Stimulated activated CD8-positive, alpha-beta memory T cell treated with anti-CD3 and anti-CD28 coated beads, Interleukin-15, amount 100 ng/mL, for 48 hours (primary cell): ENCODE measurements around the gene C6orf120.
A peak's percentile ranks its signal among the peaks of the same experiment; 100 is the strongest.

ENCODE experiments used
- DNase-seq, 2 donors: peaks; one replicate each; pipeline ENCODE4 v3.0.0-alpha.2; 2020; ENCODE audit warnings: low read depth in 2 of 2

The C6orf120 gene

GRCh38 chr6:169684056-169684455, 17.9 kb upstream of the C6orf120 start:
- no peak for DNase-seq

- DNase-seq = no peak
Observed at GRCh38 chr6:169685860-169686259, 16.1 kb upstream of the C6orf120 start.

- DNase-seq = no peak
Observed at GRCh38 chr6:169689287-169689686, 12.6 kb upstream of the C6orf120 start.

GRCh38 chr6:169691260-169691659, 10.7 kb upstream of the C6orf120 start:
- no peak for DNase-seq

DNA sequence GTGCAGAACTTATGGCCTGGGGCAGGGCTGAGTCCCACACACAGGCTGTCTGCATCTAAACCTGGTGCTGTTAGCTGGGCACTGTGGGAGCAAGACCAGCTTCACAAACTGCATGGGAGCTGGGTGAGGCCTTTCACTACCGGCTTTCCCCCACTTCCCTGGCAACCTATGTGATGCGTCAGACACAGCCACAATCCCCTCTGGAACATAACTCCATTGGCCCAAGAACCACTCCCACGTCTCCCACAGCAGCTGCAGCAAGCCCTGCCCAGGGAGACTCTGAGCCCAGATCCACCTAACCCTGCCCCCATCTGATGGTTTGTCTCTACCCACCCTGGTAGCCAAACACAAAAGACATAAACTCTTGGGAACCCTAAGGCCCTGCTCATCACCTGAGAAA, 9.4 kb upstream of the C6orf120 start:
- DNase-seq = no peak

GRCh38 chr6:169695131-169695530, 6.8 kb upstream of the C6orf120 start:
- DNase-seq = no peak

DNA sequence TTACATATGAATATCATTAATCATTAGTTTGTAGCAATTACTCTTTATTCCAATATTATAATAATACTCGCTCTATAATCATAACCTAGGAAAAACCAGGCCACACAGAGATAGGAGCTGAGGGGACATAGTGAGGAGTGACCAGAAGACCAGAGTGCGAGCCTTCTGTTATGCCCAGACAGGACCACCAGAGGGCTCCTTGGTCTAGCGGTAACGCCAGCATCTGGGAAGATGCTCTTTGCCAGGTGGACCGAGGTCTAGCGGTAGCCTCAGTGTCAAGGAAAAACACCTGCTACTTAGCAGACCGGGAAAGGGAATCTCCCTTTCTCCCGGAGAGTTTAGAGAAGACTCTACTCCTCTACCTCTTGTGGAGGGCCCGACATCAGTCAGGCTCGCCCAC, 4.8 kb upstream of the C6orf120 start:
- peak in 1 of 2 donors; percentile 7 for DNase-seq

DNA sequence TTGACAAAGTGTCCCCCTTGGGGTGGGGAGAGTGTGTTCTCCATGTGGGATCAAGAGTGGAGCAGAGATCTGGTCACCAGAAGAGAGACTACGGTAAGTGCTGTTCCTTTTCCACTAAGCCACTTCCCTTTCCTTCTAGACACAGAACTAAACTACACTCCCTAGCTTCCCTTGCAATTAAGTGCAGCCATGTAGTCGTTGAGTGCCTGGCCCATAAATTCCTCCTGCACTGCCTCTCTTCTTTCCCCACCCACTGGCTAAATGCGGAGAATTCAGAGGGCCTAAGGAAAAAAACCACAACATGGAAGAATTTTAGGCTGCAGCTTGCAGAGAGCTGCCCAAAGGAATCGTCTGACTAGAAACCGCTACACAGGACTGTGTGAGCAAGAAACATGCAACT, 1.6 kb upstream of the C6orf120 start:
- DNase-seq = no peak

DNA sequence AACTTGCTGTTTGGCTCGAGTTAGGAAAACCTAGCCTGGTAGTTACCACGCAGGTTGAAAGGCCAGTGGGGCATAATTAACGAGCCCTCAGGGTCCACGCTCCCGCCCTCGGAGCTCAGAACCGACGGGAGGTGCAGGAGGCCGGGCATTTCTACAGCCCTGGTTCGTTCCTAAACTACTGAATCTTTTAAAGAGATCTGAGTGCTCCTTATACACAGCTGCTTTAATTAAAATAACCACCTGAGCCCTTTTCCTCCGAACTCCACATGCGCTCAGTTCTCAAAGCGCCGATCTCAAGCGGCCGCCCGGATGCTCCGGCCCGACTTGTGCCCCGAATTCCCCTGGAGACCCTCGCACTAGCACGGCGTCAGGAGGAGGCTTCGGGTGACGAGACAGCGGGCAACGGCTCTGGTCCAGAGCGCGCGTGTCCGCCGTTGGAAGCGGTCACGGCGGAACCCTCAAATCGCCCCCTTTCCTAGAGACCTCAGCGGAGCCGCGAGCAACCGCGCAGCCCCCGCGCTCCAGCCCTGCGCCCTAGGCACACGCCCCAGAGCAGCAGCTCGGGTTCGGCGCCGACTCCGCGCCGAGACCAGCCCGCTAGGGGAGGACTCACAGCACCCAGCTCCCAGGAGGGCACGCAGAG, 494 bp upstream of the C6orf120 start:
- DNase-seq = no peak

GRCh38 chr6:169702840-169703246, 917 bp downstream of the C6orf120 start:
- DNase-seq = no peak

GRCh38 chr6:169707772-169708171, 5.8 kb downstream of the C6orf120 start:
- no peak for DNase-seq

GRCh38 chr6:169709293-169709692, 7.4 kb downstream of the C6orf120 start:
- no peak for DNase-seq

GRCh38 chr6:169710009-169710408, 8.1 kb downstream of the C6orf120 start:
- no peak for DNase-seq

GRCh38 chr6:169714178-169714577, 12.3 kb downstream of the C6orf120 start:
- no peak for DNase-seq

GRCh38 chr6:169714595-169714994, 12.7 kb downstream of the C6orf120 start:
- no peak for DNase-seq

DNA sequence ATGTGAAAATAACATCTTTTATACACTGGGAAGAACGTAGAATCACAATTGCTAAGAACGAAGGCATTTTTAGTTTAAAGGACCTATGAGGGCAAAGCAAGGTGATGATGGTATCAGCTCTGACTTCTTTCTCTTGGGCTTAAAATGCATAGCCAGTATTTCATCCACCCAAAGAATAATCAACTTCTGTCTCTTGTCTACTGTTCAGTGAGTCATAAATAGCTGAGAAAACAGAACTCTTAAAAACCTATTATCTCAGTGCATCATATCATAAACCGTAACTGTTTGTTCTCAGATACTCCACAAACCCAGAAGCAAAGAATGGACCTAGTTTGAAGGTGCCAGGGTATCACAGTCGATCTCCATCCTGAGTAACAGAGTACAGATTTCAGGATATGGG, 17.2 kb downstream of the C6orf120 start:
- DNase-seq = no peak

- no peak for DNase-seq
Observed at GRCh38 chr6:169720207-169720855, 18.4 kb downstream of the C6orf120 start.

DNA sequence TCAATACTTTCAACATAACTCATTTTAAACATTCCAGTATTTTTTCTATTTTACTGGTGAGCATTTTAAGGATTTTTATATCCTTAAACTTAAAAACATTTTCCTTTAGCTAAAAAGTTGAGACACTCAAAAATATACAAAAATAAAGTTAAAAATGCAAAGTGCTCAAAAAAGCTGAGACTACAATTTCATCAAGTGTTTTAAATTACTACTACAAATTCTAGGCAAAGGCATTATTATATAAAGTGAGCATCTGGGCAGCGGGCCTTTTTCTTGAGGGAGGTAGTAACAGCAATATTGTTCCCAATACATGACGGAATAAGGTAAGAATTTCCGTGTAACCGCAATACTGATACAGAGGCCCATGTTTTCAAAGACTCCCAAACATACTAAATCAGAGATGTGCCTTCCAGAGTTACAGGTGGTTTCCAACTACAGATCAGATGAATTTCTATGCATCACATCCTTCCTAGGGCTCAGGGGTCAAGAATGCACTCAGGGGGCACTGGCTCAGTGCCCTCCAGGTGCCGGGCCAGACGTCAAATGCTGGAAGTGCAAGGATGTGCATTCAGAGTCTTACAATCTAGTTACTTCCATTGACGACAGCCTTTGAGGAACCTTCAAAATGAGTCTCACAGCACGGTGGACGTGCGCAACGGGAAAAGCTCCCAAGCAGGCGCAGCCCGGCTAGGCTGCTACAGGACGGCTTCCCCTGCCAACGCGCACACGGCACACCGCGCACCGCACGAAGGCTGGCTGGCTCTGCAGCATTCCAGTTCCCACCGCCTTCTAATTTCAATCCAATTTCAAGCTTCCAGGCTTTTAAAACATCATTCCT, 20.7 kb downstream of the C6orf120 start:
- DNase-seq = peak in 1 of 2 donors; percentile 9

DNA sequence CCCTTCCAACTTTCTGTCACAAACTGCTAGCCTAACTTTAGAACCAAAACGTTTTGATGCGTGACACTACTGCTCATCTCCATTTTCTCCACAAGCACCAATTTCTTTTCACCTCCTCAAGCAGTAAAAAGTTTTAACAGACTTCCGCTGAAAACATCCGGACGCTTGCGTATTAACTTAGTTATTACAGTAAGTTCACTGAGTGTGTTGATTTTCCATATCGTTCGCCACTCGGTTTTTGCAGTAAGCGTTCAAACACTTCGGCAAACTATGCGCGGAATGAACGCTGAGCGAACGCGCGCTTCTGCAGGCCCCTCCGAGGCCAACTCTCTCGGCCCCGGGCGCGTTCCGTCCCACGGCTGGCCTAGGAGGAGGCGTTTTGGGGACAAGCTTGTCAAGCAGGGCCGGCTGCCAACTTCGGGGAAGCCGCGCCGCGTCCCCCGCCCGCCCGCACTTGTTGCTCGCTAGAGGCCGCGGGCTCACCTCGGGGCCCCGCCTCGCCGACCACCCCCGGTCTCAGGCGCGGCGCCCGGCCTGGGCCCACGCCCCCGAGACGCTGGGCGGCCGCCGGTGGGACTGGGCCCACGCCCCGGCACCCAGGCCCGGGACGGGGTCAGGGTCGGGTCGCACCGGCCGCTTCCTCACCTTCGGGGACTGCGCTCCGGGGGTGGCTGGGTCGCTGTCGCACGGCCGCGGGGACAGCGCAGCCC, 21.4 kb downstream of the C6orf120 start:
- DNase-seq = peak; percentile 49 to 50

GRCh38 chr6:169723991-169724493, 22.1 kb downstream of the C6orf120 start:
- peak; percentile 13 to 24 for DNase-seq

- DNase-seq = peak; percentile 51 to 61
Observed at GRCh38 chr6:169724494-169725124, 22.7 kb downstream of the C6orf120 start, which contains the start of gene PHF10. Gene PHF10, minus strand, starts transcription at chr6:169724500. Its CDS starts 569 bp downstream, at chr6:169723931.
